Stimulated activated CD8-positive, alpha-beta memory T cell treated with anti-CD3 and anti-CD28 coated beads, Interleukin-4, amount 100 ng/mL, for 1 hour (primary cell): ENCODE data around the gene ANXA1.
"Not testable (repeated sequence)": the region's sequence is repeated elsewhere in the genome, so short reads cannot be mapped to it uniquely, and the experiment has no call there.

Source experiments
- DNase-seq, 2 donors: peaks; one replicate each; pipeline ENCODE4 v3.0.0-alpha.2; 2020; ENCODE audit warnings: low read depth in 2 of 2, low spot score in 1 of 2

ANXA1 gene

DNA sequence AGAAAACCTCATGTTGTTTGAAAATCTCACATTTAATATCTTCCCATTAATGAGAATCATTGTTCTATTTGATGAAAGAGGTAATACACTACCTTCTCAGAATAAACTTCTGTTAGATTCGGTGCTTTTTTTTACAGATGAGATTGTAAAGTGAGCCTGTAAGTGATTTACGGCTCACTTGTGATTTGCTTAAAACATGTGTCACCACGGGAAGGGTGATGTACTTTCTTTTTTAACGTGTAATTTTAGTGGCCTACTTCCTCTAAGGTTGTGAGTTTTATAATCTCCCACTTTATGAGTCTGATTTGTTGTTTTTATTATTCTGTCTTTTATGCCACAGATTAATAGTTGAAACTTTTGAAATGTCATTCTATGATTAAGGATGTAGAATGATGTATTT lies 15.9 kb downstream of the ANXA1 start:
- DNase-seq = no peak

- no peak for DNase-seq
Measured at GRCh38 chr9:73168298-73168934, 16.8 kb downstream of the ANXA1 start.

GRCh38 chr9:73170185-73170957 lies 18.7 kb downstream of the ANXA1 start:
- no peak for DNase-seq

GRCh38 chr9:73172901-73173215 lies 21.2 kb downstream of the ANXA1 start:
- DNase-seq = no peak

GRCh38 chr9:73173557-73174329 lies 22.1 kb downstream of the ANXA1 start:
- DNase-seq = no peak

DNA sequence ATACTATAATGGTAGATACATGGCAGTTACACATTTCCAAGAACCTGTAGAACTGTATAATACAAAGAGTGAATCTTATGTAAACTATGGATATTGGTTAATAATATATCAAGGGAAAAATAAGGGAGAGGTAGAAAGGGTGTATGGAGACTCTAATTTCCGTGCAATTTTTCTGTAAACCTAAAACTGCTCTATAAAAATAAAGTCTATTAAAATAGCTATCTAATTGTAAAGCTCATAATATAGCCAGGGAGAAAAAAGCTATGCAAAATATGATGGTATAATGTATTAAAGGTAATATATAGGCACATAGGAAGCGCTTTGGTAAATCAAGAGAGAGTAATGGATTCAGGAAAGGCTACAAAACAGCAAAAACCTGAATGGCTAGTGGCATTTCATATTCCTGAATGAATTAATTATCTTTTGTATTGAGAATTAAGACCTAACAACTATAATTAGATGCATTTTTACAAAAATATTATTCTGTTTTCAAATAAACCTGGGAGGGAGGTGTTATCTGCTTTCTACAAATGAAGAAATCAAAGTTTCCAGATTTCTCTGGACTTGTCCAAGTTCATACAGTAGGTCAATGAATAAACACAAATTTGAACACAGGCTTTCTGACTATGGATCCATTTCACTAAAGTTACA lies 22.8 kb downstream of the ANXA1 start:
- DNase-seq = no peak

DNA sequence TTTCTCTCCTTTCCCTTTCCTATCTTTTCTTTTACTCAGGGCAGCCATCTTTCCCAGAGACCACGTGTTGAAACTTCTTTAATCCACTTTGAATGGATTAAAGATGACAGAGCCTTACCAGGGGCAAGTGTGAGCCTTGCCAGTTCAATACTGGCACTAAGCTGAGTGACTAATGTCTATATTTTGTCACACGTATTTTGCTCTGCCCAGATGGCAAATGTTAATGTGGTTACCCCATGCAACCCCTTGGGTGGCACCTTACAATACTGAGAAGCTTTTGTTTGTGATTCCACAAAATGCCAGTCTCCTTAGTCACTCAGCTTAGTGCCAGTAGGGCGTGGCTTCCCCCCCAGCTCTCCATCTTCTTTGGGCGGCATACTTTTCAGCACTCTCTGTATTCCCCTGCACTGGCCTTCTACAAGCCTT lies 24.8 kb downstream of the ANXA1 start:
- DNase-seq = no peak

DNA sequence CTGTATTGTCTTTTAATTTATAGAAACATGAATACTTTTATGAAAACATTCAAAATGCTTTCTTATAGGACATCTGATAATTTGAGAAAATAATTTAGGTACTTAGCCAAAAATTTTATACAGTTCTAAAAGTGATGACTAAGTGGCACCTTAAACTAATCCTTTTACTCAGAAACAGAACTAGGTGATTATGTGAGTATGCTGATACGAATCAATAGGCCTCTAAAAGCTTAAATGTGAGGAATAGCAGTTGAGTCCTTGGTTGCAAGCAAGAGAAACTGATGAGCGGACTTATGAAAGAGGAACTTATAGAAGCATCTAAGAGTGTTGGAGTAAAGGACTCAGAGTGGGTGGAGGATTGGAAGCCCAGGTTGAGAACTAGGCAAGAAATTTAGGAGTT lies 26.4 kb downstream of the ANXA1 start:
- DNase-seq = no peak

GRCh38 chr9:73179589-73179988 lies 27.9 kb downstream of the ANXA1 start:
- no peak for DNase-seq

DNA sequence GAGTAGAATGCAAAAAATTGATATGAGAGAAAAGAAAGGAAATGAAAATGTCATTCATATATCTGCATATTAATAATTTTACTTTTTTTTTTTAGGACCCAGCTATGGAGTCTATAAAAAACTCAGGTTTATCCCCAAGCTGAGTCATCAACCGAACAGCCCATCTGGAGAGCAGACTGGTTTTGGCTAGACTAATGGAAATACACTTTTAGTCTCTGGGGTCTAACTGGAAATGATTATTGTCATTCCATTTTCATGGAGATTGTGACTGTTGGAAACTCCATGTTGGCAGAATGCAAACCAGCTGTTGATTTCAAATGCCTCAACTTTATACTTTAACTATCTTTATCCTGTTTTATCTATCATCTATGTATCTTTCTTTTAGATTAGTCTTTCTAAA lies 28.7 kb downstream of the ANXA1 start:
- DNase-seq = no peak

DNA sequence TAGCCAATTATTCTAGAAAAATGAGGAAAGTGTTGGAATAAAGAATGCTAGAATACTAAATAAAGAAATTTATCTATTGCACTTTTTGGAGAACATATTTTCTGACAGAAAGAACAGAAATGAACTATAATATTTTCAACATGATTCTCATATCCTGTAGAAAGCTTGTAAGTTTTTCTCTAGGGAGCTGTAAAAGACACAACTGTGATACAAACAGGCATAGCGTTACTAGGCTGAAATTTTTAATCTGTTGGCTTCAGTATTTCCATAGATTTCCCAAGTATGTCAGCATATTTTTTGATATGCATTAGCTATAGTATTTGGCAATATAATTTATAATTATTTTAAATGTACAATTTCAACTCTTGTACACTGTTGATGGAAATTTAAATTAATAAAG lies 31.3 kb downstream of the ANXA1 start:
- no peak for DNase-seq

GRCh38 chr9:73183428-73183827 lies 31.8 kb downstream of the ANXA1 start:
- DNase-seq = no peak

DNA sequence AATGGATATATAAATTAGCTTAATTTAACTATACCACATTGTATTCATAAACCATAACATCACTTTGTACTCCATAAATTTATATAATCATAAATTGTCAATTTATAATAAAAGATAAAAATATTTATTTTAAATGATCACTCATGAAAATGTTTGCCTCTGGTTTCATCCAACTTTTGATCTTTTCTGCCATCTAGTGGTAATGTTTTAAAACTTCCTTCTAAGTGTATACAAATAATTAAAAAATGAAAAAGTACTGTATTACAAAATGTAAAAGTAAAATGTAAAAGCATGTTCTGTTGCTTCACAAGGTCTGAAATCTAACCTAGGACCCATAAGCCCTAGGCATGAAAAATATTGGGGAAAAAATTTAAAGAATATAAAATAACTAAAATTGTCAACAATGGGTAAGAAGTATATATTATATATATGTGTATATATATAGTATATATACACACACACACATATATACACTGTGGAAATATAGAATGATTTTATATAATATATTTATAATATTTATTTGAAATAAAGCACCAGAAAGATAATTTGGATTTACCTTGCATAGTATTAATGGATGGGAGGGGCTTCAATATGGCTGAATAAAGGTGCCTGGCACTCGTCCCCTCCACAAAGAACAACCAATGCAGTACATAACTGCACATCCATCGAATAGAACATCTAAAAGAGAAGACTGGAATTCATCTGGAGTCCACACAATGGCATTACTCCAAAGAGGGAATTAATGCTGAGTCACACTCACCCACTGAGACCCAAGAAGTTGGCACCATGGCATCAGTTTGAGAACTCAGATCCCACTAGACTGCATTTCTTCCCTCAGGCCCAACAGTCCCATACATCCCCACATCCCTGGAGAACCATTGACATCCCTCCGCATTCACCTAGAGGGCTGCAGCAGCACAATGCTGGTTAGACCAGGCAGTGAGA lies 32.5 kb downstream of the ANXA1 start:
- DNase-seq = no peak

- not testable (repeated sequence) for DNase-seq
Measured at GRCh38 chr9:73191109-73191508, 39.4 kb downstream of the ANXA1 start.

- no peak for DNase-seq
Measured at GRCh38 chr9:73194284-73194683, 42.6 kb downstream of the ANXA1 start.

DNA sequence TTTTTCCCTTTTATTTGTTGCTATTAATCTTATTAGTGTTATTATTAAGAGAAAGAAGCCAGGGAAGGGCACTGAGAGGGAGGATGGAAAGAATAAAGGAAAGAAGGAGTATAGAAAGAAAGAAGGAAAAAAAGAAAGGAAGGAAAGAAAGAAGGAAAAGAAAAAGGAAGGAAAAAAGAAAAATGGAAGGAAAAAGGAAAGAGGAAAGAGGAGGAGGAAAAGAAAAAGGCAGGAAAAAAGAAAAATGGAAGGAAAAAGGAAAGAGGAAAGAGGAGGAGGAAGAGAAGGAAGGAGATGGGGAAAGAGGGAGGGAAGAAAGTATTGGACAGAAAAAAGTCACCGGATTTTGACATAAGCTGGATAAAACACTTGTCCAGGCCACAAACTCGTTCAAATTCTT lies 47.8 kb downstream of the ANXA1 start:
- DNase-seq = no peak

DNA sequence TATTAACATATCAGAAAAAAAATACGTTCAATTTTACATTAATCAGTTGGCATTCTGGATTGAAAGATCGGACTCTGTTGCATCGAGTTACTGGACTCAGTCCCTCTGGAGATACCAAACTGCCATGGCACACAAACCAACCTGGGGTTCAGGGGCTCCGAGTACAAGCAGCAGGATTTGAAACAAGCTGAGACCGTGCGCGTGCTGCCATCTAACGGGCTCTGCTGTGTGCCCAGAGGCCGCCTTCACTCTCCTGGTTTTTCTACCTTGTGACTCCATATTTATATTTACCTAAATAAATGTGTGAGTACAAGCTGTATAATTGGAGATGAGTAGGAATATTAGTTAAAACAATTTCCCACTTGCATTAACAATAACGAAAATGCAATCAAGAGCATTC lies 48.2 kb downstream of the ANXA1 start:
- DNase-seq = no peak

DNA sequence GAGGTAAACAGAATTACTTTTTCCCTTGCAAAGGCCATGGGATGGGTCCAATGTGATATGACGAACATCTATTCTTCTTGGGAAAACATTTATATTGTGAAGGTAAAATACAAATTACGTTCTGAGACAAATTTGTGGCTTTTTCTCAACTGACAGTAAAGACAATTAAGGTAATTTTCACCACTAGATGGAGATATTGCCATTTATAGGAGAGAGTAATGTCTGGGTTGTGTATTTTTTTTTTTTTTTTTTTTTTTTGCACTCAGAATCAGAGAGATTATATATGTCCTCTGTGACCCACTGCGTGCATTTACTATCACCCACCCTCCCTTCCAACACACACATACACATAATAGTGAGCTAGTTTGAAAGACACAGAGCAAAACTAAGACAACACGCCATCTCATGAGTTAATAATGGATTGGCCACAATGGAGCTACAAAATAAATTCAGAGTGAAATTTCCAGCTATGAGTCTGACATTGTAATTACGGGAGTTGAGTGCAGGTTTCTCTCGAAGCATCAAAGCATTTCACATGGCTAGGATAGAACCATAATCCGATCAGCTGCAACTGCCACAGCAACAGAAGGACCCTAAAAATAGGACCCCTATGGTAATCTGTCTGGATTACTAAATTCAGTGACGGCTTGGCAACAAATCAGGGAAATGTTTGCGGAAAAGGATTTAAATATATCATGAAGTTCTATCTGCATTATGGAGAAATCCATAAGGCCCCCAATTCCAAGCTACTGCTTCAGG lies 49.2 kb downstream of the ANXA1 start:
- DNase-seq = no peak

GRCh38 chr9:73202980-73203379 lies 51.3 kb downstream of the ANXA1 start:
- no peak for DNase-seq

- no peak for DNase-seq
Measured at GRCh38 chr9:73204936-73205335, 53.3 kb downstream of the ANXA1 start.
